K562 (cell line): ENCODE measurements around the gene GNAT2. TPM values are rescaled to one million over a fixed set of nuclear protein-coding genes. Genes with fewer than 3 reads are reported as not detected.

ENCODE experiments used
- ATAC-seq: fragments of 200-7000 bp; cut with Tn5 transposase; 3 replicates; pipeline ENCODE4 v1.9.1; 2020; ENCODE audit warnings: moderate library complexity
- BruUV-seq: library from RNA; stranded (reverse); fragments of 400-500 nt; replicated peaks from 2 replicates; lab custom pipeline; 2021; lab: Mats Ljungman, UMichigan
- CTCF ChIA-PET: fragments of 300-600 bp; formaldehyde crosslinking; extraction: SDS; loops from one replicate; lab custom pipeline; 2021; ENCODE audit warnings: low intra/inter-chr PET ratio; lab: Yijun Ruan, JAX
- POLR2A ChIA-PET: fragments of 300-600, 350-650 bp; sonication (Branson Sonifier 250); formaldehyde crosslinking; extraction: SDS; loops from one replicate; lab custom pipeline; 2021; ENCODE audit warnings: antibody characterized with exemption, inconsistent platforms; lab: Yijun Ruan, JAX
- DNase-seq, 4 experiments: peaks; one replicate each; pipeline versions ENCODE4 v3.0.0 to v3.0.0-alpha.2; 2011 to 2018; ENCODE audit warnings: low spot score in 3 of 4, mixed read lengths in 3 of 4; ENCODE audit errors: extremely low read depth in 1 of 4
- FAIRE-seq: peaks from 2 replicates; lab custom pipeline; 2011; peaks lifted over from hg19 to GRCh38; lab: Jason Lieb, UNC
- H2AFZ ChIP-seq: 2 replicates; pipeline ENCODE4 v1.6.0; 2011; ENCODE audit warnings: low read depth, low read length, control low read depth, inconsistent platforms
- H3K27ac ChIP-seq: fragments of 200-600 bp; 3 replicates; pipeline ENCODE4 v1.8.0; 2011; ENCODE audit warnings: low read depth, mild to moderate bottlenecking, control low read depth, inconsistent platforms, low read length, moderate library complexity, mixed read lengths; ENCODE audit errors: extremely low read depth
- H3K27me3 ChIP-seq, 2 experiments: fragments of 300-600 bp in 1 of 2; 2 replicates in 1 of 2; 3 replicates in 1 of 2; pipeline versions ENCODE4 v1.6.0 to v1.8.0; 2011; ENCODE audit warnings: inconsistent platforms in 2 of 2, low read length in 2 of 2, mild to moderate bottlenecking in 1 of 2, mixed read lengths in 1 of 2, moderate library complexity in 1 of 2; ENCODE audit not compliant: control insufficient read depth in 2 of 2, insufficient read depth in 2 of 2
- H3K36me3 ChIP-seq: fragments of 300-600 bp; 3 replicates; pipeline ENCODE4 v1.8.0; 2011; ENCODE audit warnings: mild to moderate bottlenecking, low read length, inconsistent platforms; ENCODE audit not compliant: control insufficient read depth, insufficient read depth
- H3K4me1 ChIP-seq, 2 experiments: fragments of 200-600 bp in 1 of 2; replicated peaks in 1 of 2; 2 replicates in 1 of 2; 3 replicates in 1 of 2; pipeline versions ENCODE4 v1.5.1 to v1.8.0; 2011; ENCODE audit warnings: inconsistent platforms in 2 of 2, low read length in 2 of 2, mild to moderate bottlenecking in 1 of 2, mixed read lengths in 1 of 2, moderate library complexity in 1 of 2; ENCODE audit not compliant: control insufficient read depth in 2 of 2, insufficient read depth in 2 of 2
- H3K4me2 ChIP-seq: 2 replicates; pipeline ENCODE4 v1.6.1; 2011; ENCODE audit warnings: low read length, control low read depth, inconsistent platforms, mixed read lengths; ENCODE audit not compliant: insufficient read depth
- H3K4me3 ChIP-seq: fragments of 200-600 bp; sonication (generic), shearing (Covaris generic); 2 replicates; pipeline ENCODE4 v1.5.1; 2016; ENCODE audit warnings: control low read depth, inconsistent platforms
- H3K79me2 ChIP-seq: fragments of 200-600 bp; 3 replicates; pipeline ENCODE4 v1.8.0; 2011; ENCODE audit warnings: low read length, inconsistent platforms; ENCODE audit not compliant: control insufficient read depth, insufficient read depth
- H3K9ac ChIP-seq, 2 experiments: 2 replicates each; pipeline versions ENCODE4 v1.6.0 to v1.6.1; 2011; ENCODE audit warnings: low read depth in 2 of 2, low read length in 2 of 2, control low read depth in 1 of 2, inconsistent platforms in 1 of 2, mild to moderate bottlenecking in 1 of 2, mixed read lengths in 1 of 2; ENCODE audit not compliant: insufficient read depth in 1 of 2
- H3K9me1 ChIP-seq: one replicate; pipeline ENCODE4 v1.6.0; 2011; ENCODE audit warnings: inconsistent platforms, mild to moderate bottlenecking, low read length, moderate library complexity; ENCODE audit not compliant: control insufficient read depth, insufficient read depth
- H3K9me3 ChIP-seq: replicated peaks from 2 replicates; pipeline ENCODE4 v1.5.1; 2011; ENCODE audit warnings: low read depth, low read length, inconsistent platforms; ENCODE audit not compliant: control insufficient read depth, insufficient read depth
- H4K20me1 ChIP-seq: replicated peaks from 2 replicates; pipeline ENCODE4 v1.6.1; 2011; ENCODE audit warnings: low read length, inconsistent platforms, mixed read lengths; ENCODE audit not compliant: control insufficient read depth, insufficient read depth
- ELK1 ChIP-seq: sonication (generic); formaldehyde crosslinking; IDR thresholded peaks from 2 replicates; pipeline ENCODE4 v1.8.1; 2022; ENCODE audit warnings: missing genetic modification reagents
- EWSR1 ChIP-seq: fragments of 450-650 bp; IDR thresholded peaks from 2 replicates; pipeline ENCODE4 v1.6.1; 2018; ENCODE audit warnings: borderline replicate concordance, mild to moderate bottlenecking, low read depth, moderate library complexity; ENCODE audit not compliant: partially characterized antibody
- NR2C1 ChIP-seq, 2 experiments: fragments of 450-650 bp; IDR thresholded peaks; 2 replicates each; pipeline ENCODE4 v1.6.1; 2017; ENCODE audit warnings: mild to moderate bottlenecking in 2 of 2, antibody characterized with exemption in 1 of 2, inconsistent platforms in 1 of 2, missing compliant biosample characterization in 1 of 2, missing genetic modification characterization in 1 of 2
- NR2C2 ChIP-seq, 2 experiments: fragments of 200-800 bp in 1 of 2; sonication (Bioruptor generic) in 1 of 2; sonication (generic) in 1 of 2; formaldehyde crosslinking in 1 of 2; IDR thresholded peaks; 2 replicates each; pipeline versions ENCODE4 v1.6.1 to v1.8.0; 2016 to 2022; ENCODE audit warnings: mild to moderate bottlenecking in 1 of 2, missing compliant biosample characterization in 1 of 2, missing genetic modification characterization in 1 of 2, missing genetic modification reagents in 1 of 2
- SMAD1 ChIP-seq: fragments of 150-350 bp; IDR thresholded peaks from 2 replicates; pipeline ENCODE4 v1.6.1; 2014; ENCODE audit warnings: low read length, low read depth; ENCODE audit not compliant: partially characterized antibody
- WGBS: fragments of 100-300 bp; shearing (Covaris generic); methylation state at CpG from one replicate; pipeline ENCODE4 v1.1.6; 2016; ENCODE audit warnings: low coverage, mixed read lengths; ENCODE audit not compliant: insufficient coverage; ENCODE audit errors: missing lambda C conversion rate; 5-methylcytosine and 5-hydroxymethylcytosine counted together
- in situ Hi-C: fragments of 300-500 bp; cut with MboI; formaldehyde crosslinking; loops from 4 replicates; pipeline ENCODE4 v1.15.0; 2018; ENCODE audit warnings: inconsistent platforms, mixed read lengths
- intact Hi-C: fragments of 100-400 bp; cut with micrococcal nuclease; formaldehyde crosslinking; loops from 2 replicates; pipeline ENCODE4 v1.14.2; 2022
- polyA plus RNA-seq, 8 experiments: library from polyadenylated mRNA; depleted of rRNA in 4 of 8; stranded (reverse) in 5 of 8; unstranded in 3 of 8; fragments of >200 nt; fragmentation: Nextera tagmentation in 2 of 8; fragmentation: Illumina TruSeq in 1 of 8; extraction: Ambion mirVana in 2 of 8; extraction: Trizol in 1 of 8; gene quantifications; 2 replicates each; pipeline versions ENCODE4 v1.2.1 to v1.2.3, GENCODE V29; 2011 to 2014; ENCODE audit warnings: inconsistent platforms in 1 of 8, missing spikeins in 1 of 8
- total RNA-seq, 7 experiments: library from RNA; depleted of rRNA in 6 of 7; stranded (reverse); fragments of >200 nt in 6 of 7; fragmentation: Illumina TruSeq in 2 of 7; extraction: Trizol in 2 of 7; gene quantifications; 2 replicates each; pipeline versions ENCODE4 v1.2.1 to v1.2.3, GENCODE V29; 2011 to 2021; ENCODE audit warnings: low replicate concordance in 1 of 7

GNAT2 gene
- total and polyA plus RNA-seq, 9 of the 15 experiments (the other 6 are each of a cell fraction or from before 2014, with no cell fraction given) = 0.06 to 0.52 (median 0.24) TPM; not detected in 1

- no peak overlapping the region for H2AFZ ChIP-seq
- WGBS = 75% methylated on average over 7 of the region's 7 CpGs
- H3K9ac ChIP-seq = no peak overlapping the region; a peak in 1 of 4 replicates
- DNase-seq (no peak), ATAC-seq (no peak), FAIRE-seq (no peak)
- no peak overlapping the region for H3K4me2 ChIP-seq
- intact Hi-C loops = no loop called here
- no peaks in the 10 kb centered on the region for H3K9me3 ChIP-seq
- no peak overlapping the region for H3K4me3 ChIP-seq
- POLR2A ChIA-PET = interaction anchor here (0.7 to 1.6 kb wide), 4 partner anchors 10 to 19 kb away, joined by 3 to 4 read pairs (median 3); partner anchors contain the start of gene GSTM2
- H3K27me3 ChIP-seq = no peaks in the 10 kb centered on the region
- H3K9me1 ChIP-seq = no peaks in the 10 kb centered on the region
- H4K20me1 ChIP-seq = no peaks in the 10 kb centered on the region
- CTCF ChIA-PET = no interaction called here
- H3K79me2 ChIP-seq = 0 out of 3 replicates have a peak, but pooled peaks cover 2% of the 10 kb centered on the region
- no peak overlapping the region for H3K27ac ChIP-seq
- in situ Hi-C loops = no loop called here
- no peak for TF ChIP-seq SMAD1
- peak; percentile 75 for TF ChIP-seq NR2C1 (IDR thresholded peaks at IDR 0.05)
- TF ChIP-seq NR2C1 (tag; IDR thresholded peaks at IDR 0.05) = peak; percentile 85
- TF ChIP-seq NR2C2 (CRISPR knock-in tag; IDR thresholded peaks at IDR 0.05) = no peak
- TF ChIP-seq NR2C2 (tag; IDR thresholded peaks at IDR 0.05) = peak; percentile 74; the same call in 1 of the 2 replicates
- no peak for TF ChIP-seq ELK1
- TF ChIP-seq EWSR1 = no peak
- TF ChIP-seq, all 486 proteins: peak for 2
- H3K4me1 ChIP-seq = peaks cover 0 to 24% of the 10 kb centered on the region in 2 experiments; a peak in 3 of 5 replicates
- peaks cover 14% of the 10 kb centered on the region; the same call in 2 of the 3 replicates for H3K36me3 ChIP-seq
- no TSS peak for BruUV-seq
Observed at GRCh38 chr1:109657970-109658369, 38.6 kb upstream of the GNAT2 start.
